ENCODE results near the gene RYR2.

DNA sequence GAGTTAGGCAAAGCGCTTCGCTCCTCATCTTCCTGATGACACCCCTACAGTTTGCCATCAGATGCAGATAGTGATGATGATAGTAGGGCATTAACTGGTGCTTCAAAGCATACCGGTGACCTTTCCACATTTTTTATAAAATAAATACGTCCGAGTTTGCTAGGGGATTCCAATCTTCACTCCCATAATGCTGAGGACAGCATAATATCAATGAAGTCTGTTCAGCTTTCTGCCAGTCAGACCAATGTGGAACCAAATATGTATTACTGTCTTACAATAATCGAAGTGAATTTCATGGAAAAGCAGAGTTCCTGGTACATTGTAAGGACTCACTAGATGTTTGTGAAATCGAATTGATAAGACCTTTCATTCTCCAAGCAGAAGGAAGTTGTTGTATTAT is 258.7 kb downstream of the RYR2 start:
- TF ChIP-seq, protein P1, sequence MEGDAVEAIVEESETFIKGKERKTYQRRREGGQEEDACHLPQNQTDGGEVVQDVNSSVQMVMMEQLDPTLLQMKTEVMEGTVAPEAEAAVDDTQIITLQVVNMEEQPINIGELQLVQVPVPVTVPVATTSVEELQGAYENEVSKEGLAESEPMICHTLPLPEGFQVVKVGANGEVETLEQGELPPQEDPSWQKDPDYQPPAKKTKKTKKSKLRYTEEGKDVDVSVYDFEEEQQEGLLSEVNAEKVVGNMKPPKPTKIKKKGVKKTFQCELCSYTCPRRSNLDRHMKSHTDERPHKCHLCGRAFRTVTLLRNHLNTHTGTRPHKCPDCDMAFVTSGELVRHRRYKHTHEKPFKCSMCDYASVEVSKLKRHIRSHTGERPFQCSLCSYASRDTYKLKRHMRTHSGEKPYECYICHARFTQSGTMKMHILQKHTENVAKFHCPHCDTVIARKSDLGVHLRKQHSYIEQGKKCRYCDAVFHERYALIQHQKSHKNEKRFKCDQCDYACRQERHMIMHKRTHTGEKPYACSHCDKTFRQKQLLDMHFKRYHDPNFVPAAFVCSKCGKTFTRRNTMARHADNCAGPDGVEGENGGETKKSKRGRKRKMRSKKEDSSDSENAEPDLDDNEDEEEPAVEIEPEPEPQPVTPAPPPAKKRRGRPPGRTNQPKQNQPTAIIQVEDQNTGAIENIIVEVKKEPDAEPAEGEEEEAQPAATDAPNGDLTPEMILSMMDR (IDR thresholded peaks at IDR 0.05): no peak
- no peak for TF ChIP-seq POLR2A (IDR thresholded peaks at IDR 0.05)

Measured in tibial nerve (tissue), 3 donors.